HL-60/S4 treated with retinoic acid at 250 ng/mL for 4 days and 3 days (cell line): ENCODE results near the gene CTXN2.

Experiments
- in situ Hi-C: fragments of 300-500 bp; cut with MboI; formaldehyde crosslinking; loops from 2 replicates; pipeline ENCODE4 v1.7.0; 2022; ENCODE audit warnings: low sequenced_read_pairs

Gene CTXN2

GRCh38 chr15:48191574-48192225 lies at the start of gene CTXN2:
TSS of gene CTXN2 (plus strand) at chr15:48191665. CDS start at chr15:48201301, 9,636 bp downstream.
- in situ Hi-C loops: no loop called here

- in situ Hi-C loops: no loop called here
These were observed 47.6 kb upstream of the CTXN2 start for GRCh38 chr15:48143856-48144255.

- in situ Hi-C loops: no loop called here
These were observed 46.6 kb upstream of the CTXN2 start for GRCh38 chr15:48144889-48145288.

GRCh38 chr15:48145923-48146322 lies 45.5 kb upstream of the CTXN2 start:
- in situ Hi-C loops: no loop called here

GRCh38 chr15:48147358-48147757 lies 44.1 kb upstream of the CTXN2 start:
- in situ Hi-C loops: no loop called here

GRCh38 chr15:48149858-48150257 lies 41.6 kb upstream of the CTXN2 start:
- in situ Hi-C loops: no loop called here

GRCh38 chr15:48153526-48153925 lies 37.9 kb upstream of the CTXN2 start:
- in situ Hi-C loops: no loop called here

- in situ Hi-C loops: no loop called here
These were observed 22.8 kb upstream of the CTXN2 start for GRCh38 chr15:48168616-48169015.

GRCh38 chr15:48170981-48171380 lies 20.5 kb upstream of the CTXN2 start:
- in situ Hi-C loops: no loop called here

GRCh38 chr15:48175126-48175525 lies 16.3 kb upstream of the CTXN2 start:
- in situ Hi-C loops: no loop called here

- in situ Hi-C loops: no loop called here
These were observed 15.4 kb upstream of the CTXN2 start for GRCh38 chr15:48176112-48176511.

- in situ Hi-C loops: no loop called here
These were observed 14.5 kb upstream of the CTXN2 start for GRCh38 chr15:48176957-48177356.

GRCh38 chr15:48177383-48177765 lies 14.1 kb upstream of the CTXN2 start:
- in situ Hi-C loops: no loop called here

- in situ Hi-C loops: no loop called here
These were observed 13.5 kb upstream of the CTXN2 start, which contains the start of gene MYEF2 for GRCh38 chr15:48177766-48178647. TSS of gene MYEF2 (minus strand) at chr15:48178295. CDS start at chr15:48178237, 58 bp downstream.

GRCh38 chr15:48178648-48178931 lies 12.9 kb upstream of the CTXN2 start:
- in situ Hi-C loops: no loop called here

GRCh38 chr15:48182749-48183148 lies 8.7 kb upstream of the CTXN2 start:
- in situ Hi-C loops: no loop called here

GRCh38 chr15:48185529-48185928 lies 5.9 kb upstream of the CTXN2 start:
- in situ Hi-C loops: no loop called here

GRCh38 chr15:48186271-48186670 lies 5.2 kb upstream of the CTXN2 start:
- in situ Hi-C loops: no loop called here

- in situ Hi-C loops: no loop called here
These were observed 412 bp upstream of the CTXN2 start for GRCh38 chr15:48190932-48191573.

GRCh38 chr15:48202068-48202467 lies 10.6 kb downstream of the CTXN2 start:
- in situ Hi-C loops: no loop called here

- in situ Hi-C loops: no loop called here
These were observed 14.5 kb downstream of the CTXN2 start, which contains the start of gene SLC12A1 for GRCh38 chr15:48205981-48206380. TSS of gene SLC12A1 (plus strand) at chr15:48206302. CDS start at chr15:48207720, 1,418 bp downstream.

- in situ Hi-C loops: no loop called here
These were observed 29.8 kb downstream of the CTXN2 start for GRCh38 chr15:48221261-48221660.
